HL-60/S4 treated with phorbol 12-myristate 13-acetate at 8.2 ng/mL for 4 days and 3 days (cell line): ENCODE data around the gene KRTAP1-5.
"Not testable (repeated sequence)": the region's sequence is repeated elsewhere in the genome, so short reads cannot be mapped to it uniquely, and the experiment has no call there.

Experiments
- in situ Hi-C: fragments of 300-500 bp; cut with MboI; formaldehyde crosslinking; loops from 2 replicates; pipeline ENCODE4 v1.15.0; 2022; ENCODE audit warnings: low sequenced_read_pairs

Gene KRTAP1-5

GRCh38 chr17:41026715-41027471 lies at the start of gene KRTAP1-5:
Gene KRTAP1-5, minus strand, starts transcription at chr17:41027208. Its CDS starts 53 bp downstream, at chr17:41027155.
- in situ Hi-C loops, result no loop called here

GRCh38 chr17:41076788-41077187 lies 49.8 kb upstream of the KRTAP1-5 start:
- in situ Hi-C loops, result no loop called here

GRCh38 chr17:41073676-41074075 lies 46.7 kb upstream of the KRTAP1-5 start:
- in situ Hi-C loops, result no loop called here

- in situ Hi-C loops, result no loop called here
These were observed 44.8 kb upstream of the KRTAP1-5 start for GRCh38 chr17:41071606-41072360.

GRCh38 chr17:41069031-41069430 lies 42.0 kb upstream of the KRTAP1-5 start:
- in situ Hi-C loops, result no loop called here

- in situ Hi-C loops, result no loop called here
These were observed 40.3 kb upstream of the KRTAP1-5 start for GRCh38 chr17:41067281-41067680.

- in situ Hi-C loops, result no loop called here
These were observed 39.0 kb upstream of the KRTAP1-5 start, which contains the start of gene KRTAP2-4 for GRCh38 chr17:41065829-41066624. Gene KRTAP2-4, minus strand, starts transcription at chr17:41065879. Its CDS starts 34 bp downstream, at chr17:41065845.

- in situ Hi-C loops, result not testable (repeated sequence)
These were observed 38.1 kb upstream of the KRTAP1-5 start for GRCh38 chr17:41065016-41065689.

GRCh38 chr17:41064301-41064700 lies 37.3 kb upstream of the KRTAP1-5 start:
- in situ Hi-C loops, result no loop called here

- in situ Hi-C loops, result no loop called here
These were observed 36.4 kb upstream of the KRTAP1-5 start for GRCh38 chr17:41063449-41063848.

GRCh38 chr17:41061964-41062363 lies 35.0 kb upstream of the KRTAP1-5 start:
- in situ Hi-C loops, result no loop called here

GRCh38 chr17:41060052-41060604 lies 33.1 kb upstream of the KRTAP1-5 start, which contains the start of gene KRTAP2-3:
Gene KRTAP2-3, minus strand, starts transcription at chr17:41060114. Its CDS starts 64 bp downstream, at chr17:41060050.
- in situ Hi-C loops, result no loop called here

GRCh38 chr17:41059276-41060051 lies 32.5 kb upstream of the KRTAP1-5 start:
- in situ Hi-C loops, result not testable (repeated sequence)

- in situ Hi-C loops, result no loop called here
These were observed 31.7 kb upstream of the KRTAP1-5 start for GRCh38 chr17:41058741-41059140.

- in situ Hi-C loops, result no loop called here
These were observed 30.5 kb upstream of the KRTAP1-5 start for GRCh38 chr17:41057547-41057946.

- in situ Hi-C loops, result not testable (repeated sequence)
These were observed 28.1 kb upstream of the KRTAP1-5 start, which contains the start of gene KRTAP2-2 for GRCh38 chr17:41055130-41055529. Gene KRTAP2-2, minus strand, starts transcription at chr17:41055230. Its CDS starts 19 bp downstream, at chr17:41055211.

GRCh38 chr17:41054556-41054955 lies 27.5 kb upstream of the KRTAP1-5 start:
- in situ Hi-C loops, result not testable (repeated sequence)

- in situ Hi-C loops, result no loop called here
These were observed 27.0 kb upstream of the KRTAP1-5 start for GRCh38 chr17:41054025-41054424.

GRCh38 chr17:41052566-41052965 lies 25.6 kb upstream of the KRTAP1-5 start:
- in situ Hi-C loops, result no loop called here
